Activated T-cell treated with anti-CD3 and anti-CD28 coated beads, Interleukin-2, amount 50 U/mL, for 72 hours (primary cell): ENCODE measurements around the gene PGR. TPM values are rescaled to one million over a fixed set of nuclear protein-coding genes. Genes with fewer than 3 reads are reported as not detected.

Experiments used
- ATAC-seq, 2 donors: fragments of 150-1000 bp; cut with Tn5 transposase; replicated peaks in 1 of 2; 2 replicates each; pipeline ENCODE4 v1.10.0; 2021; ENCODE audit warnings: moderate library complexity in 2 of 2, mild to moderate bottlenecking in 1 of 2
- DNase-seq, 2 donors: peaks; one replicate each; pipeline ENCODE4 v3.0.0; 2021 to 2022; ENCODE audit warnings: mixed read lengths in 1 of 2
- H3K27ac Mint-ChIP-seq: one replicate; pipeline ENCODE4 v1.8.0; 2022; ENCODE audit warnings: mild to moderate bottlenecking, moderate library complexity, mixed read lengths
- H3K27me3 Mint-ChIP-seq: one replicate; pipeline ENCODE4 v1.8.0; 2022; ENCODE audit warnings: low read depth, mixed read lengths
- H3K36me3 Mint-ChIP-seq, 2 donors: one replicate each; pipeline ENCODE4 v1.8.0; 2022; ENCODE audit warnings: mixed read lengths in 2 of 2, mild to moderate bottlenecking in 1 of 2; ENCODE audit not compliant: insufficient read depth in 2 of 2
- H3K4me1 Mint-ChIP-seq: one replicate; pipeline ENCODE4 v1.8.0; 2022; ENCODE audit warnings: low read depth, mixed read lengths
- H3K4me3 Mint-ChIP-seq, 2 donors: one replicate each; pipeline ENCODE4 v1.8.0; 2022; ENCODE audit warnings: mild to moderate bottlenecking in 2 of 2, mixed read lengths in 2 of 2, moderate library complexity in 2 of 2
- H3K9me3 Mint-ChIP-seq, 2 donors: one replicate each; pipeline ENCODE4 v1.8.0; 2022; ENCODE audit warnings: mixed read lengths in 2 of 2
- total RNA-seq, 2 donors: library from RNA; stranded (reverse); gene quantifications; one replicate each; pipeline ENCODE4 v1.2.3, GENCODE V29; 2022

The PGR gene
- total RNA-seq, 2 donors from 2014 or later: not detected

DNA sequence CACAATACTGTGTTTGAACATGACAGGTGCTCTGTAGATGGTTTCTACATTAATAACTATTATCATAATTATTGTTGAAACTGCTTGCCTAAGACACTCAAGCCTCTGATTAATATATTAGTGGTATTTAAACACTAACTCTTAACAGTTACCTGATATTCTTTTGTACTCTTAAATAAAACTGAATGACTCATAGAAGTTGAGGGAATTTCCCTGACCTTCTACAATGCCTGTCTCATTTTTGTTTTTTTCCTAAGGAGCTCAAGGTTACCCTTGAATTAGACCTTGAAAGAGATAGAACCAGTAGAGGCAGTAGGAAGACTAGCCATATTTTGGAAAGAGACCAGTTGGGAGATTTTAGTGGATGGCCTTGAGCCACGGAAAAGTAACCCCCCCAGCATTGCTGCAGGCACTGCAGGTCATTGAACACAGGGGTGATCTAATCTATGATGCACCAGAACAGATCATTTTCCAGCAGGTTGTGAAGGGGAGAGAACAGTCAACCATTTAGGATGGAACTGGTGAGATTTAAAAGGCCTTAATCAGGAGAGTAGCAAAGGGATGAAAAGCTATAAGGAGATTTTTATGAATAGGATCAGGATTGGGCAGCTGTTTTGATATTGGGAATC is 148.3 kb downstream of the PGR start:
- Mint-ChIP-seq H3K4me1 (no peaks in the 10 kb centered on the region), H3K9me3 (peaks cover 3 to 4% of the 10 kb centered on the region in 2 donors), H3K27ac (peak overlapping the region; percentile 27), H3K27me3 (no peaks in the 10 kb centered on the region), H3K4me3 (no peak overlapping the region), H3K36me3 (no peaks in the 10 kb centered on the region)
- ATAC-seq (no peak), DNase-seq (no peak)

DNA sequence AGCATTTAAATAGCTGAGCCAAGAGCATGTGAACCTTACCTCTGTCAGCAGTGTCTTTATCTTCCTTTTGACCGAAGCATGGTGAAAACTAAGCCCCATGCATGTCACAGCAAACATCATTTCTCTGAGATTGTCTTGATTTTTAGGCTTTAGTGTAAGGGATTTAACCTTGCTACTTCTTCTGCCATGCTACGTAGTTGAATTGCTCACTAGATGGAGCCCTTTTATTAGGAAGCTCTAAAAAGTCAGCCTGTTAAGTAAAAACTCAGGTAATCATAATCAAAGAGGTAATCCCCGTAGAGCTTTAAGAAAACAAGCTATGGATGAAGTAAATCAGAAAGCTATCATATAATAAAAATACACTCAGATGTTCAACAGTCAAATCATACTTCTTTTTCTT is 149.5 kb downstream of the PGR start:
- Mint-ChIP-seq H3K4me1 (no peaks in the 10 kb centered on the region), H3K4me3 (no peak overlapping the region), H3K36me3 (no peaks in the 10 kb centered on the region), H3K9me3 (peaks cover 0 to 7% of the 10 kb centered on the region in 2 donors), H3K27ac (no peak overlapping the region), H3K27me3 (no peaks in the 10 kb centered on the region)
- no peak for DNase-seq
- no peak for ATAC-seq
